Measurements from ENCODE around the gene CTDNEP1.
A peak's percentile ranks its signal among the peaks of the same experiment; 100 is the strongest.

GRCh38 chr17:7221278-7222092 lies 30.0 kb downstream of the CTDNEP1 start:
- TF ChIP-seq CTCF (IDR thresholded peaks at IDR 0.05; ENCODE audit: extremely low read depth in 1 of 2, insufficient read depth in 1 of 2, low read depth in 1 of 2, low read length in 2 of 2) (no peak), POLR2A (IDR thresholded peaks at IDR 0.05; ENCODE audit: low read depth, low read length) (peak; percentile 4), POLR2AphosphoS5 (IDR thresholded peaks at IDR 0.05; ENCODE audit: insufficient read depth, low read depth, low read length) (peak; percentile 8)

Data from endothelial cell of umbilical vein (primary cell).